GM21717 (cell line): Measurements from ENCODE around the gene PRKCQ.
"Not testable (repeated sequence)": the region's sequence is repeated elsewhere in the genome, so short reads cannot be mapped to it uniquely, and the experiment has no call there.

ENCODE experiments used
- ATAC-seq: cut with Tn5 transposase; IDR thresholded peaks from one replicate; pipeline ENCODE4 v1.9.1; 2021; ENCODE audit warnings: mild to moderate bottlenecking, moderate library complexity; ENCODE audit not compliant: unreplicated experiment

The PRKCQ gene

DNA sequence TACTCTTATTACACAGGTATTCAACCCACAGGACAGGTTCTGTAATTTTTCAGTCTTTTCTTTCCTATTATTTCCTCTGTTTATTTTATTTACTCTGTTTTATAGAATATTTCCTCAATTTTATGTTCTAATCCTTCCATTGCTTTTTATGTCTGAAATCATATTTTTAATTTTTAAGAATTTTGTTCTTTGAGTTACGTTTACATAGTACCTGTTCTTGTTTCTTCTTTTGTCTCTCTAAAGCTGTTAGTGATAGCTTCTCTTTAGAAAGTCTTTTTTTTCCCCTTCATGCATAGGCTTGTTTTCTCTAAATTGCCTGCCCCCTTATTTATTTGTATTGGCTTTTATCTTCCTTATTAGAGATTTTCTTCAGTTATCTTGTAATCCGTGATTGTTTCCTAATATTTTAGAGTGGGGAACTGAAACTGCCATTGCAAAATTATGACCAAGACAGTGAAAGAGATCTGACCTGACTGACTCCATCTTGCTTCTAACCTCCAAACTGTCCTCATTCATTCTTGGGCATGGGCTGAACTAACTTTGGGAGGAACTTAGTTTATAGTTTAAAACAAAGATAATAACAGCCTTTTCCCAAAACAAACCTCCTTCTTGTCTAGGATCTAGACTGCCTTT, 189.7 kb downstream of the PRKCQ start:
- no peak for ATAC-seq

DNA sequence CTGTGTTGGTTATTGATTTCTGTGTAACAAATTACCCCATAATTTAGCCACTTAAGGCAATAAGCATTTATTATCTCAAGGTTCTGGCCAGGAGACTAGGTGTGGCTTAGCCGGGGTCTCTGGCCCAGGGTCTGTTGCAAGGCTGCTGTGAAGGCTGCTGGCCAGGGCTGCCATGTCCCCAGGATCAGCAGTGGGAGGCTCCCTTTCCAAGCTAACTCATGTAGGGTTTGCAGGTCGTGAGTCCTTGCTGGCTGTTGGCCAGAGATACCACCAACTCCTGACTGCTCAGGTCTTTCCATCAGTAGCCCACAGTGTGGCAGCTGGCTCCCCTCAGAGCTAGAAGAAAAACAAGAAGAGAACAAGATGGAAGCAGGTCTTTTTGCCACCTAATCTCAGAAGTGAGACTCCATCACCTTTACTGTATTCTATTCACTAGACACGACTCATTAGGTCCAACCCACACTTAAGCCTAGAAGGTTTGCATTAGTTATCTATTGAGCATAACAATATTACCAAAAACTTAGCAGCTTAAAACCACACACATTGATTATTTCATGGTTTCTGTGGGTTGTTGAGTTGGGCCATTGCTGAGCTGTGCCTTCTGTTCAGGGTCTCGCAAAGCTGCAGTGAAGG, 191.7 kb downstream of the PRKCQ start:
- ATAC-seq = no peak

DNA sequence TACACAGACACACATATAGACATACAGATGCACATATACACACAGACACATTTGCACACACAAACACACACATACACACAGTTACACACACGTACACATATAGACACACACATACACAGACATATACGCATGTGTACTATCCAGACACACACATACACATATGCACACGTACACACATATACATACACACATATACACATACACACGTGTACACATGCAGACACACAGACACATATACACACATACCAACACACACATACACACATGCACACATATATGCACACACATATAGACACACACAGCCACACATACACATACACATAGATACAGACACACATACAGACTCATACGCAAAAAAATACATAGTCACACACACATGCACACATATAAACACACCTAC, 193.1 kb downstream of the PRKCQ start:
- no peak for ATAC-seq

DNA sequence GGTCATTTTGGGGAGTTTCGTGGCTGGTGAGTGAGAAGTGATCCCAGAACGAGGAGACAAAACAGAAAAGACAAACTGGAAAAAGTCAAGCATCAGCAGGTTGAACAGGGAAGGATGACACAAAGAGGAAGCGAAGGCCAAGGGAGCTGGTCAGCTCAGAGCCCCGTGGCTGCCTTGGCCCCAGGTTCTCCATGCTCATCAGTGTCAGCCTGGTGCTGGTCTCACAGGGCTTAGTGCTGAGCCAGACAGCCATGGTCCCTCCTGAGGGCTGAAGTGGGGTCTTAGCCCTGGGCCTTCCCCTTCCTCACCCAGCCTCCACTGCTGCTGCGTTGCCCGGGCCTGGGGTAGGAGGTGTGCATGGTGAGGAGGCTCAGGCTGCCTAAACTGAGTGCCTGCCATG, 193.7 kb downstream of the PRKCQ start:
- no peak for ATAC-seq

DNA sequence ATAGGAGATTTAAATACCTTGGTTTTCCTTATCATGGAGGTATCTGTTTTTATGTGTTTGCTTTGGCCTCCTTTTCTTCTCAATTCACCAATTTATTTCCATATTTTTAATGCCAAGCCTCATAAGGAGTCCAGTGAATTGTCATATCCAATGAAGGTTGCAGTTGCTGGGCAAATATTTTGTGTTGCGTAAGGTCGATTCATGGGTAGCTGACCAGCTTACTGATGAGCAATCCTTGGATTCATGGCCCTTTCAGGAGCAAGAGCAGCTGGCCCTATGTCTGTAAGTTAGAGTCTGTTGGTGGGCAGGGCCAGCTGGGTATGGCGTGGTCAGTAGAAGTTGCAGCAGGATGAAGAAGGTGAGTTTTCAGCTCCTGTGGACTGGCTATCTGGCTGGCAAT, 194.4 kb downstream of the PRKCQ start:
- no peak for ATAC-seq

DNA sequence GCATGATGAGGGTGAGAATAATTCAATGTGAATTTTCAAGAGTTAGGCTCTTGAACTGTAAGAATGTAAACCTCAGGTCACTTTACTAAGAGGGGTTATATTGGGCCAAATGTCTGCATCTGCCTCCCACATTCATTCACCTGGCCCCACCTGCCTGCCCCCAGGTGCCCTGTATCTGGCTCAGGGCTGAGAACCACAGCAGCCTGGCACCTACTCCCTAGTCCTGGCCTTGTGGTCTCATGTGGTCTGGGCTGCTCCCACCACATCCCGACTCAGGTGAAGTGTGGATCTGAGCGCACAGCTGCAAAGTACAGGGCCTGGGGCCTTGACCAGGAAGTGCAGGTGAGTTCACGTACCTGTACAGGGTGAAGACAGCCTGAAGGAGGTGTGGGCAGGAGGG, 195.2 kb downstream of the PRKCQ start:
- ATAC-seq = no peak

DNA sequence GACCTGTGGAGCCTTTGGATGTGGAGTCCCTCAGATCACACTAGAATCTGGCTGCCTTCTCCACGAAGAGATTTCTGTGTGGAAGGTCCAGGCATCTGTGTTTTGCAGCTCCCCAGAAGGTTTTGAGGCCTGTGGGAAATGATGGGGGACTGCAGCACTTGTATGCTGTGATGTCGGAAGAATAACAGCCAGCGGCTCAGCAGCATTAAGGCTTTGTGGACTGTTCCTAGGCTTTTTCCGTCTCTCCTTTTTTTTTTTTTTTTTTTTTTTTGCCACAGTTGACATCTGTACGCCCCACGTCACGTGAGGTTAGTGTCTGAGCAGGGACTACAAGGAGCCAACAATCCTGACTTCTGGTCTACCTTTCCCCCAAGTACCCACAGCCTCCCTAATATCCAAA, 196.0 kb downstream of the PRKCQ start:
- ATAC-seq = no peak

DNA sequence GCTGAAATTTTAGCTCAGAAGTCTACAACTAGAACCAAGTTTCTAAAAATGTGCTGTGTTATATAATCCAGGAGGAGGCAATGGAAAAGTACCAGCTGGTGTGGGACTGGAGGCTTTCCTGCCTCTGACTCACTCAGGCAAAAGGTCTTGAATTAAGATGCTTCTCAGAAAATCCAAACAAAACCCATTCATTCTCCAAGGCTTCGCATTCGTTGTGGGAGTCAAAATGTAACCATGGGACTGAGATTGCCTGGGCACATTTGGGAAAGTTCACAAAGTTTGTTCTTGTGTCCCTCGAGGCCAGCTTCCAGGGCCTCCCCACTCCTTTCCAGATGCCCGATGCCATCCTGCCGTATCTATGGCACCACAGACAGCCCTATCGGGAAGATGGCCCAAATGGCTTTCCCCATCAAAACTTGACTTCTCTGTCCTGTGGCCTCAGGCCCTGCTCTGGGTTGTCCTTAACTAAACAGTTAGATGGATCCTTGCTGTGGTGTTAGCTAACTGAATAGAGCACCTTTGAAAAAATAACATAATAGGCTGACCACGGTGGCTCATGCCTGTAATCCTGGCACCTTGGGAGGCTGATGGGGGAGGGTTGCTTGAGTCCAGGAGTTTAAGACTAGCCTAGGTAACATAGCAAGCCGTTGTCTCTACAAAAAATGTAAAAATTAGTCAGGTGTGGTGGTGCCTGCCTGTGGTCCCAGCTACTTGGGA, 196.8 kb downstream of the PRKCQ start:
- ATAC-seq = no peak

DNA sequence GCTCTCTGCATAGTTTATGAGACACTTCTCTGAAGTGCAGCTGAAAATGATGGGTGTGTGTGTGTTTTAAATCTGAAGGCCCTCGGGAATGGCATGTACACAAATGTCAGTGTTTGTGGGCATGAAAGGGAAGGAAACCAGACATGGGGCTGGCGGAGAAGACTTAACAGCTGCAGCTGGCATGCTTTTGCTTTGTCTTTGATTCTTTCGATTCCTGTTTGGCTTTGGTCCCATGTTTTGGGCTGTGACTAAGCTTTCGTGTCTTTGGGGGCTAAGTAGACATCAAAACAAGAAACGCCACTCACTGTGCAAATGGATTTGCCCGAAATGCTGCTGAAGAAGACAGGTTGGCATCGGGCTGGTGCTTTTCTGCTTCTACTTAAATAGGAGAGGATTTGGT, 198.0 kb downstream of the PRKCQ start:
- ATAC-seq = peak; percentile 67

DNA sequence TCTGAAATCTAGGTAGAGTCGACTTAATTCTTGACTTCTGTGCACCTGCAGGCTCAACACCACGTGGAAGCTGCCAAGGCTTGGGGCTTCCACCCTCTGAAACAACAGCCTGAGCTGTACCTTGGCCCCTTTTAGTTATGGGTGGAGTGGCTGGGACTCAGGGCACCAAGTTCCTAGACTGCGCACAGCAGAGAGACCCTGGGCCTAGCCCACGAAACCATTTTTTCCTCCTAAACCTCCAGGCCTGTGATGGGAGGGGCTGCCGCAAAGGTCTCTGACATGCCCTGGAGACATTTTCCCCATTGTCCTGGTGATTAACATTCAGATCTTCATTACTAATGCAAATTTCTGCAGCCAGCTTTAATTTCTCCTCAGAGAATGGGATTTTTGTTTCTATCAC, 199.6 kb downstream of the PRKCQ start:
- not testable (repeated sequence) for ATAC-seq

DNA sequence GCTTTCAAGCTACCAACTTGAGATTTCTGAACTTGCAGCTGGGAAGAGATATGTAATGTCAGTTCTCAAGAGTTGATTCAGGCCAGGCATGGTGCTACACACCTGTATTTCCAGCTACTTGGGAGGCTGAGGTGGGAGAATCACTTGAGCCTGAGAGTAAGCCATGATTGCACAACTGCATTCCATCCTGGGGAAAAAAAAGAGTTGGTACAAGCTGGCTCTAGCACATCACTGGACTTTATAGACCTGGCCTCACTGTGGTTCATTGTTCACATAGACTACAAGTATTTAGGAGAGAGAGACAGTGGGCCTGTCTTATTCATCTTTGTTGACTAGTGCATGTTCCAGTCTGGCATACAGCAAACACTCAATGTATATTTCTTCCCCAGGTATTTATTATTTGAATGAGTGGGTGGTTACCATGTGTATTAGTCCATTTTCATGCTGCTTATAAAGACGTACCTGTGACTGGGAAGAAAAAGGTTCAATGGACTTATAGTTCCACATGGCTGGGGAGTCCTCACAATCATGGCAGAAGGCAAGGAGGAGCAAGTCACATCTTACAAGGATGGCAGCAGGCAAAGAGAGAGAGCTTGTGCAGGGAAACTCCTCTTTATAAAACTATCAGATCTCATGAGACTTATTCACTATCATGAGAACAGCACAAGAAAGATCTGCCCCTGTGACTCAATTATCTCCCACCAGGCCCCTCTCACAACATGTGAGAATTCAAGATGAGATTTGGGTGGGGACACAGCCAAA, 200.9 kb downstream of the PRKCQ start:
- no peak for ATAC-seq
